GM23338 (cell line): ENCODE results near the gene NUP50. TPM values are rescaled to one million over a fixed set of nuclear protein-coding genes. Genes with fewer than 3 reads are reported as not detected.

Source experiments
- ATAC-seq: fragments of 200-7000 bp; cut with Tn5 transposase; 3 replicates; pipeline ENCODE4 v1.9.1; 2020
- DNase-seq: peaks from one replicate; pipeline ENCODE4 v3.0.0-alpha.2; 2015; ENCODE audit warnings: low spot score
- H2AFZ ChIP-seq: fragments of 200-600 bp; sonication (generic); 2 replicates; pipeline ENCODE4 v1.8.0; 2016; ENCODE audit warnings: antibody characterized with exemption, mild to moderate bottlenecking, moderate library complexity
- H3F3A ChIP-seq: fragments of 200-600 bp; sonication (generic); replicated peaks from 2 replicates; pipeline ENCODE4 v1.8.0; 2017; ENCODE audit warnings: antibody characterized with exemption, mixed run types, low read depth
- H3K27ac ChIP-seq: fragments of 200-600 bp; sonication (generic); 2 replicates; pipeline ENCODE4 v1.6.1; 2016; ENCODE audit warnings: low read depth
- H3K27me3 ChIP-seq: fragments of 200-600 bp; sonication (generic); 2 replicates; pipeline ENCODE4 v1.8.0; 2016; ENCODE audit warnings: mild to moderate bottlenecking, mixed run types, moderate library complexity; ENCODE audit not compliant: insufficient read depth
- H3K36me3 ChIP-seq: fragments of 200-600 bp; sonication (generic); 2 replicates; pipeline ENCODE4 v1.8.0; 2016; ENCODE audit warnings: mild to moderate bottlenecking; ENCODE audit not compliant: insufficient read depth
- H3K4me1 ChIP-seq: fragments of 200-600 bp; sonication (generic); 2 replicates; pipeline ENCODE4 v1.8.0; 2016; ENCODE audit warnings: mild to moderate bottlenecking, moderate library complexity; ENCODE audit not compliant: insufficient read depth
- H3K4me2 ChIP-seq: fragments of 200-600 bp; sonication (generic); 2 replicates; pipeline ENCODE4 v1.7.1; 2017; ENCODE audit warnings: mixed run types
- H3K4me3 ChIP-seq: fragments of 200-600 bp; sonication (generic); 2 replicates; pipeline ENCODE4 v1.6.1; 2016; ENCODE audit warnings: mixed run types
- H3K79me2 ChIP-seq: fragments of 200-600 bp; sonication (generic); replicated peaks from 2 replicates; pipeline ENCODE4 v1.8.0; 2017; ENCODE audit warnings: mild to moderate bottlenecking; ENCODE audit not compliant: insufficient read depth
- H3K9me2 ChIP-seq: fragments of 200-600 bp; sonication (generic); 2 replicates; pipeline ENCODE4 v1.8.0; 2017; ENCODE audit not compliant: insufficient read depth
- H4K20me1 ChIP-seq: fragments of 200-600 bp; sonication (generic); replicated peaks from 2 replicates; pipeline ENCODE4 v1.8.0; 2017; ENCODE audit warnings: mild to moderate bottlenecking; ENCODE audit not compliant: insufficient read depth
- H3K27ac Mint-ChIP-seq: 2 replicates; pipeline ENCODE4 v1.8.0; 2020; ENCODE audit warnings: inconsistent platforms, mild to moderate bottlenecking, moderate library complexity, mixed read lengths
- H3K27me3 Mint-ChIP-seq: 3 replicates; pipeline ENCODE4 v1.8.0; 2022; ENCODE audit warnings: low read depth, mild to moderate bottlenecking, moderate library complexity, mixed read lengths, inconsistent platforms; ENCODE audit not compliant: insufficient read depth, poor library complexity
- H3K36me3 Mint-ChIP-seq: 3 replicates; pipeline ENCODE4 v1.8.0; 2021; ENCODE audit warnings: low read depth, mild to moderate bottlenecking, inconsistent platforms, moderate library complexity, mixed read lengths
- H3K4me1 Mint-ChIP-seq: 3 replicates; pipeline ENCODE4 v1.8.0; 2020; ENCODE audit warnings: mild to moderate bottlenecking, inconsistent platforms, mixed read lengths
- H3K4me3 Mint-ChIP-seq: 3 replicates; pipeline ENCODE4 v1.8.0; 2021; ENCODE audit warnings: moderate library complexity, mild to moderate bottlenecking, inconsistent platforms, mixed read lengths
- H3K9me3 Mint-ChIP-seq: 3 replicates; pipeline ENCODE4 v1.8.0; 2020; ENCODE audit warnings: moderate library complexity, mild to moderate bottlenecking, inconsistent platforms, mixed read lengths
- CREB1 ChIP-seq: fragments of 250-450 bp; sonication (Bioruptor Pico); IDR thresholded peaks from 2 replicates; pipeline ENCODE4 v1.5.0; 2020; ENCODE audit warnings: low read depth, mild to moderate bottlenecking, moderate library complexity
- EZH2 ChIP-seq: fragments of 200-600 bp; sonication (generic); IDR thresholded peaks from one replicate; pipeline ENCODE4 v1.8.0; 2017; ENCODE audit warnings: antibody characterized with exemption, mild to moderate bottlenecking, low read depth; ENCODE audit not compliant: unreplicated experiment
- EZH2phosphoT487 ChIP-seq: fragments of 200-600 bp; sonication (generic); IDR thresholded peaks from one replicate; pipeline ENCODE4 v1.8.1; 2018; ENCODE audit warnings: antibody characterized with exemption; ENCODE audit not compliant: unreplicated experiment
- JUNB ChIP-seq: IDR thresholded peaks from one replicate; pipeline ENCODE4 v1.6.1; 2016; ENCODE audit warnings: antibody characterized with exemption; ENCODE audit not compliant: unreplicated experiment
- NANOG ChIP-seq: IDR thresholded peaks from 2 replicates; pipeline ENCODE4 v1.6.1; 2016; ENCODE audit warnings: antibody characterized with exemption, borderline replicate concordance
- POLR2AphosphoS5 ChIP-seq: IDR thresholded peaks from 2 replicates; pipeline ENCODE4 v1.6.1; 2016; ENCODE audit warnings: antibody characterized with exemption, low read depth
- STAT1 ChIP-seq: IDR thresholded peaks from one replicate; pipeline ENCODE4 v1.6.1; 2016; ENCODE audit warnings: antibody characterized with exemption; ENCODE audit not compliant: unreplicated experiment
- ZNF114 ChIP-seq: fragments of 250-450 bp; sonication (Bioruptor Pico); IDR thresholded peaks from 2 replicates; pipeline ENCODE4 v1.5.0; 2020; ENCODE audit warnings: mild to moderate bottlenecking, moderate library complexity
- ZNF331 ChIP-seq: fragments of 250-450 bp; sonication (Bioruptor Pico); IDR thresholded peaks from 2 replicates; pipeline ENCODE4 v1.5.0; 2020; ENCODE audit warnings: low read depth, mild to moderate bottlenecking, moderate library complexity
- polyA plus RNA-seq: library from polyadenylated mRNA; unstranded; fragments of >200 nt; fragmentation: Nextera tagmentation; extraction: Ambion mirVana; gene quantifications from 2 replicates; pipeline ENCODE4 v1.2.1, GENCODE V29; 2016
- total RNA-seq: library from RNA; depleted of rRNA; stranded (reverse); fragments of >200 nt; shearing (Covaris generic); gene quantifications from 2 replicates; pipeline ENCODE4 v1.2.3, GENCODE V29; 2014
- TF ChIP-seq, protein P1 (sequence below): fragments of 250-450 bp; sonication (Bioruptor Pico); IDR thresholded peaks from 2 replicates; pipeline ENCODE4 v1.5.0; 2020; ENCODE audit warnings: mild to moderate bottlenecking, moderate library complexity
- TF ChIP-seq, protein P2 (sequence below): IDR thresholded peaks from 2 replicates; pipeline ENCODE4 v1.6.1; 2016; ENCODE audit warnings: antibody characterized with exemption
- TF ChIP-seq, protein P3 (sequence below): IDR thresholded peaks from one replicate; pipeline ENCODE4 v1.6.1; 2018; ENCODE audit warnings: antibody characterized with exemption; ENCODE audit not compliant: unreplicated experiment
- TF ChIP-seq, protein P4 (sequence below), 2 experiments: fragments of 200-600 bp in 1 of 2; sonication (generic) in 1 of 2; conservative IDR thresholded peaks; 2 replicates each; pipeline versions ENCODE4 v1.5.1 to v1.6.1; 2016 to 2017; ENCODE audit warnings: antibody characterized with exemption in 2 of 2, low read depth in 2 of 2, mild to moderate bottlenecking in 2 of 2, moderate library complexity in 1 of 2

NUP50 gene
- total and polyA plus RNA-seq, 2 experiments from 2014 or later: 45.9 to 96.6 TPM

DNA sequence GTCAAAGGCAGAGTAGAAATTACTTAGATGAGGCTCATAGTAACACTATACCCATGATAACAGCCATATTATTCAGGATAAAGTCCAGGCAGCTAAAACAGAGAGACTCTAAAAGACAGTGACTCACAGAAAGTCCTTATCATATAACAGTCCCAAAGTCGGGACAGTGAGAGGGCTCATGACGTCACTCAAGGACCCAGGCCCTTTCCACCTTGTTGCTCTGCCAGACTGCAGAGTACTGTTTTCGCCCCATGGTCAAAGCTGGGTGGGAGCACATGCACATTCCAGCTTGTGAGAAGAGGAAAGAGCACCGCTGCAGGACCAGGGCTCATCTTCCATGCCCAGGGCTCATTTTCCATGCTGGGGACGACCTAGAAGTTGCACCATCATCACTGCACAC is 29.4 kb upstream of the NUP50 start:
- peaks cover 10% of the 10 kb centered on the region for H3K9me3 Mint-ChIP-seq
- Histone ChIP-seq H3K27me3 (no peaks in the 10 kb centered on the region), H3K4me3 (no peak overlapping the region), H3K36me3 (peaks cover 10% of the 10 kb centered on the region), H3K9me2 (no peaks in the 10 kb centered on the region), H3K4me1 (no peaks in the 10 kb centered on the region), H3K27ac (no peak overlapping the region), H3F3A (0 out of 2 replicates have a peak, but pooled peaks cover 2% of the 10 kb centered on the region), H3K4me2 (no peak overlapping the region), H2AFZ (no peak overlapping the region), H4K20me1 (no peaks in the 10 kb centered on the region), H3K79me2 (no peaks in the 10 kb centered on the region)
- ATAC-seq (no peak), DNase-seq (no peak)
- peaks cover 3% of the 10 kb centered on the region for H3K27me3 Mint-ChIP-seq
- peaks cover 25% of the 10 kb centered on the region for H3K36me3 Mint-ChIP-seq
- H3K4me1 Mint-ChIP-seq: peaks cover 5% of the 10 kb centered on the region; the same call in 2 of the 3 replicates
- no peak overlapping the region for H3K4me3 Mint-ChIP-seq
- no peak overlapping the region for H3K27ac Mint-ChIP-seq
- TF ChIP-seq, protein P1, sequence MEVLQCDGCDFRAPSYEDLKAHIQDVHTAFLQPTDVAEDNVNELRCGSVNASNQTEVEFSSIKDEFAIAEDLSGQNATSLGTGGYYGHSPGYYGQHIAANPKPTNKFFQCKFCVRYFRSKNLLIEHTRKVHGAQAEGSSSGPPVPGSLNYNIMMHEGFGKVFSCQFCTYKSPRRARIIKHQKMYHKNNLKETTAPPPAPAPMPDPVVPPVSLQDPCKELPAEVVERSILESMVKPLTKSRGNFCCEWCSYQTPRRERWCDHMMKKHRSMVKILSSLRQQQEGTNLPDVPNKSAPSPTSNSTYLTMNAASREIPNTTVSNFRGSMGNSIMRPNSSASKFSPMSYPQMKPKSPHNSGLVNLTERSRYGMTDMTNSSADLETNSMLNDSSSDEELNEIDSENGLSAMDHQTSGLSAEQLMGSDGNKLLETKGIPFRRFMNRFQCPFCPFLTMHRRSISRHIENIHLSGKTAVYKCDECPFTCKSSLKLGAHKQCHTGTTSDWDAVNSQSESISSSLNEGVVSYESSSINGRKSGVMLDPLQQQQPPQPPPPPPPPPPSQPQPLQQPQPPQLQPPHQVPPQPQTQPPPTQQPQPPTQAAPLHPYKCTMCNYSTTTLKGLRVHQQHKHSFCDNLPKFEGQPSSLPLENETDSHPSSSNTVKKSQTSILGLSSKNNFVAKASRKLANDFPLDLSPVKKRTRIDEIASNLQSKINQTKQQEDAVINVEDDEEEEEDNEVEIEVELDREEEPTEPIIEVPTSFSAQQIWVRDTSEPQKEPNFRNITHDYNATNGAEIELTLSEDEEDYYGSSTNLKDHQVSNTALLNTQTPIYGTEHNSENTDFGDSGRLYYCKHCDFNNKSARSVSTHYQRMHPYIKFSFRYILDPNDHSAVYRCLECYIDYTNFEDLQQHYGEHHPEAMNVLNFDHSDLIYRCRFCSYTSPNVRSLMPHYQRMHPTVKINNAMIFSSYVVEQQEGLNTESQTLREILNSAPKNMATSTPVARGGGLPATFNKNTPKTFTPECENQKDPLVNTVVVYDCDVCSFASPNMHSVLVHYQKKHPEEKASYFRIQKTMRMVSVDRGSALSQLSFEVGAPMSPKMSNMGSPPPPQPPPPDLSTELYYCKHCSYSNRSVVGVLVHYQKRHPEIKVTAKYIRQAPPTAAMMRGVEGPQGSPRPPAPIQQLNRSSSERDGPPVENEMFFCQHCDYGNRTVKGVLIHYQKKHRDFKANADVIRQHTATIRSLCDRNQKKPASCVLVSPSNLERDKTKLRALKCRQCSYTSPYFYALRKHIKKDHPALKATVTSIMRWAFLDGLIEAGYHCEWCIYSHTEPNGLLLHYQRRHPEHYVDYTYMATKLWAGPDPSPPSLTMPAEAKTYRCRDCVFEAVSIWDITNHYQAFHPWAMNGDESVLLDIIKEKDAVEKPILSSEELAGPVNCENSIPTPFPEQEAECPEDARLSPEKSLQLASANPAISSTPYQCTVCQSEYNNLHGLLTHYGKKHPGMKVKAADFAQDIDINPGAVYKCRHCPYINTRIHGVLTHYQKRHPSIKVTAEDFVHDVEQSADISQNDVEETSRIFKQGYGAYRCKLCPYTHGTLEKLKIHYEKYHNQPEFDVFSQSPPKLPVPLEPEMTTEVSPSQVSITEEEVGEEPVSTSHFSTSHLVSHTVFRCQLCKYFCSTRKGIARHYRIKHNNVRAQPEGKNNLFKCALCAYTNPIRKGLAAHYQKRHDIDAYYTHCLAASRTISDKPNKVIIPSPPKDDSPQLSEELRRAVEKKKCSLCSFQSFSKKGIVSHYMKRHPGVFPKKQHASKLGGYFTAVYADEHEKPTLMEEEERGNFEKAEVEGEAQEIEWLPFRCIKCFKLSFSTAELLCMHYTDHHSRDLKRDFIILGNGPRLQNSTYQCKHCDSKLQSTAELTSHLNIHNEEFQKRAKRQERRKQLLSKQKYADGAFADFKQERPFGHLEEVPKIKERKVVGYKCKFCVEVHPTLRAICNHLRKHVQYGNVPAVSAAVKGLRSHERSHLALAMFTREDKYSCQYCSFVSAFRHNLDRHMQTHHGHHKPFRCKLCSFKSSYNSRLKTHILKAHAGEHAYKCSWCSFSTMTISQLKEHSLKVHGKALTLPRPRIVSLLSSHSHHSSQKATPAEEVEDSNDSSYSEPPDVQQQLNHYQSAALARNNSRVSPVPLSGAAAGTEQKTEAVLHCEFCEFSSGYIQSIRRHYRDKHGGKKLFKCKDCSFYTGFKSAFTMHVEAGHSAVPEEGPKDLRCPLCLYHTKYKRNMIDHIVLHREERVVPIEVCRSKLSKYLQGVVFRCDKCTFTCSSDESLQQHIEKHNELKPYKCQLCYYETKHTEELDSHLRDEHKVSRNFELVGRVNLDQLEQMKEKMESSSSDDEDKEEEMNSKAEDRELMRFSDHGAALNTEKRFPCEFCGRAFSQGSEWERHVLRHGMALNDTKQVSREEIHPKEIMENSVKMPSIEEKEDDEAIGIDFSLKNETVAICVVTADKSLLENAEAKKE (CRISPR knock-in tag): no peak
- TF ChIP-seq STAT1 (no peak), EZH2phosphoT487 (no peak), ZNF331 (no peak), POLR2AphosphoS5 (no peak), CREB1 (no peak), NANOG (no peak), EZH2 (no peak), JUNB (no peak), ZNF114 (CRISPR knock-in tag) (no peak)
- TF ChIP-seq, protein P2, sequence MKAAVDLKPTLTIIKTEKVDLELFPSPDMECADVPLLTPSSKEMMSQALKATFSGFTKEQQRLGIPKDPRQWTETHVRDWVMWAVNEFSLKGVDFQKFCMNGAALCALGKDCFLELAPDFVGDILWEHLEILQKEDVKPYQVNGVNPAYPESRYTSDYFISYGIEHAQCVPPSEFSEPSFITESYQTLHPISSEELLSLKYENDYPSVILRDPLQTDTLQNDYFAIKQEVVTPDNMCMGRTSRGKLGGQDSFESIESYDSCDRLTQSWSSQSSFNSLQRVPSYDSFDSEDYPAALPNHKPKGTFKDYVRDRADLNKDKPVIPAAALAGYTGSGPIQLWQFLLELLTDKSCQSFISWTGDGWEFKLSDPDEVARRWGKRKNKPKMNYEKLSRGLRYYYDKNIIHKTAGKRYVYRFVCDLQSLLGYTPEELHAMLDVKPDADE: no peak
- TF ChIP-seq, protein P3, sequence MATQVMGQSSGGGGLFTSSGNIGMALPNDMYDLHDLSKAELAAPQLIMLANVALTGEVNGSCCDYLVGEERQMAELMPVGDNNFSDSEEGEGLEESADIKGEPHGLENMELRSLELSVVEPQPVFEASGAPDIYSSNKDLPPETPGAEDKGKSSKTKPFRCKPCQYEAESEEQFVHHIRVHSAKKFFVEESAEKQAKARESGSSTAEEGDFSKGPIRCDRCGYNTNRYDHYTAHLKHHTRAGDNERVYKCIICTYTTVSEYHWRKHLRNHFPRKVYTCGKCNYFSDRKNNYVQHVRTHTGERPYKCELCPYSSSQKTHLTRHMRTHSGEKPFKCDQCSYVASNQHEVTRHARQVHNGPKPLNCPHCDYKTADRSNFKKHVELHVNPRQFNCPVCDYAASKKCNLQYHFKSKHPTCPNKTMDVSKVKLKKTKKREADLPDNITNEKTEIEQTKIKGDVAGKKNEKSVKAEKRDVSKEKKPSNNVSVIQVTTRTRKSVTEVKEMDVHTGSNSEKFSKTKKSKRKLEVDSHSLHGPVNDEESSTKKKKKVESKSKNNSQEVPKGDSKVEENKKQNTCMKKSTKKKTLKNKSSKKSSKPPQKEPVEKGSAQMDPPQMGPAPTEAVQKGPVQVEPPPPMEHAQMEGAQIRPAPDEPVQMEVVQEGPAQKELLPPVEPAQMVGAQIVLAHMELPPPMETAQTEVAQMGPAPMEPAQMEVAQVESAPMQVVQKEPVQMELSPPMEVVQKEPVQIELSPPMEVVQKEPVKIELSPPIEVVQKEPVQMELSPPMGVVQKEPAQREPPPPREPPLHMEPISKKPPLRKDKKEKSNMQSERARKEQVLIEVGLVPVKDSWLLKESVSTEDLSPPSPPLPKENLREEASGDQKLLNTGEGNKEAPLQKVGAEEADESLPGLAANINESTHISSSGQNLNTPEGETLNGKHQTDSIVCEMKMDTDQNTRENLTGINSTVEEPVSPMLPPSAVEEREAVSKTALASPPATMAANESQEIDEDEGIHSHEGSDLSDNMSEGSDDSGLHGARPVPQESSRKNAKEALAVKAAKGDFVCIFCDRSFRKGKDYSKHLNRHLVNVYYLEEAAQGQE: no peak
- TF ChIP-seq, protein P4, sequence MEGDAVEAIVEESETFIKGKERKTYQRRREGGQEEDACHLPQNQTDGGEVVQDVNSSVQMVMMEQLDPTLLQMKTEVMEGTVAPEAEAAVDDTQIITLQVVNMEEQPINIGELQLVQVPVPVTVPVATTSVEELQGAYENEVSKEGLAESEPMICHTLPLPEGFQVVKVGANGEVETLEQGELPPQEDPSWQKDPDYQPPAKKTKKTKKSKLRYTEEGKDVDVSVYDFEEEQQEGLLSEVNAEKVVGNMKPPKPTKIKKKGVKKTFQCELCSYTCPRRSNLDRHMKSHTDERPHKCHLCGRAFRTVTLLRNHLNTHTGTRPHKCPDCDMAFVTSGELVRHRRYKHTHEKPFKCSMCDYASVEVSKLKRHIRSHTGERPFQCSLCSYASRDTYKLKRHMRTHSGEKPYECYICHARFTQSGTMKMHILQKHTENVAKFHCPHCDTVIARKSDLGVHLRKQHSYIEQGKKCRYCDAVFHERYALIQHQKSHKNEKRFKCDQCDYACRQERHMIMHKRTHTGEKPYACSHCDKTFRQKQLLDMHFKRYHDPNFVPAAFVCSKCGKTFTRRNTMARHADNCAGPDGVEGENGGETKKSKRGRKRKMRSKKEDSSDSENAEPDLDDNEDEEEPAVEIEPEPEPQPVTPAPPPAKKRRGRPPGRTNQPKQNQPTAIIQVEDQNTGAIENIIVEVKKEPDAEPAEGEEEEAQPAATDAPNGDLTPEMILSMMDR (conservative IDR thresholded peaks at IDR 0.05; ENCODE audit: low read depth in 2 of 2): no peak
